ENCODE measurements around the gene RNF186. TPM values are rescaled to one million over a fixed set of nuclear protein-coding genes. Genes with fewer than 3 reads are reported as not detected.

Gene RNF186
- polyA plus RNA-seq, 1 donor (not counting 4 experiments of a cell fraction or from before 2014, with no cell fraction given), result not detected

- Histone ChIP-seq H3K79me2 (ENCODE audit: control insufficient read depth, insufficient read depth, low read length) (no peaks in the 10 kb centered on the region), H3K36me3 (ENCODE audit: control insufficient read depth in 2 of 2, extremely low read depth in 1 of 2, insufficient read depth in 2 of 2, low read length in 2 of 2) (no peaks in the 10 kb centered on the region), H3K27me3 (ENCODE audit: control insufficient read depth, extremely low read depth, insufficient read depth, low read length) (no peaks in the 10 kb centered on the region), H3K4me2 (ENCODE audit: control insufficient read depth, extremely low read depth, insufficient read depth, low read depth, low read length) (no peak overlapping the region), H3K4me1 (ENCODE audit: control insufficient read depth, extremely low read depth, insufficient read depth, low read length) (no peaks in the 10 kb centered on the region), H3K9ac (ENCODE audit: control insufficient read depth, extremely low read depth, insufficient read depth, low read length) (no peak overlapping the region), H4K20me1 (ENCODE audit: control insufficient read depth, extremely low read depth, insufficient read depth, low read length) (no peaks in the 10 kb centered on the region), H3K27ac (ENCODE audit: control insufficient read depth, insufficient read depth, low read length) (no peak overlapping the region), H3K9me3 (ENCODE audit: control insufficient read depth, low read depth, low read length) (no peaks in the 10 kb centered on the region), H2AFZ (ENCODE audit: control insufficient read depth, low read length) (peak overlapping the region; percentile 27), H3K4me3 (ENCODE audit: control insufficient read depth in 2 of 3, extremely low read depth in 1 of 3, insufficient read depth in 2 of 3, low read depth in 1 of 3, low read length in 3 of 3) (no peak overlapping the region), H3K9me1 (ENCODE audit: control insufficient read depth, extremely low read depth, insufficient read depth, low read length) (no peaks in the 10 kb centered on the region)
- FAIRE-seq (no peak), DNase-seq (ENCODE audit: low read depth, low spot score) (no peak)
- TF ChIP-seq EZH2 (IDR thresholded peaks at IDR 0.05; ENCODE audit: low read length), result no peak
- no peak for TF ChIP-seq CTCF (optimal IDR thresholded peaks at IDR 0.05 in 1 of 3, IDR thresholded peaks at IDR 0.05 in 1 of 3, conservative IDR thresholded peaks at IDR 0.05 in 1 of 3; ENCODE audit: extremely low read depth in 1 of 3, insufficient read depth in 2 of 3, low read length in 3 of 3)
- dilution Hi-C loops (cut with MboI; ENCODE audit: extremely low pct_ligation_motif_present, low sequenced_read_pairs), result no loop called here
Observed at GRCh38 chr1:19775317-19775716, 39.8 kb downstream of the RNF186 start.

- no peaks in the 10 kb centered on the region for H3K9me3 ChIP-seq (ENCODE audit: control insufficient read depth, low read depth, low read length)
- H2AFZ ChIP-seq (ENCODE audit: control insufficient read depth, low read length), result no peak overlapping the region
- no peak overlapping the region for H3K4me3 ChIP-seq (ENCODE audit: control insufficient read depth in 2 of 3, extremely low read depth in 1 of 3, insufficient read depth in 2 of 3, low read depth in 1 of 3, low read length in 3 of 3)
- TF ChIP-seq EZH2 (IDR thresholded peaks at IDR 0.05; ENCODE audit: low read length), result no peak
- no peak for TF ChIP-seq CTCF (optimal IDR thresholded peaks at IDR 0.05 in 1 of 3, IDR thresholded peaks at IDR 0.05 in 1 of 3, conservative IDR thresholded peaks at IDR 0.05 in 1 of 3; ENCODE audit: extremely low read depth in 1 of 3, insufficient read depth in 2 of 3, low read length in 3 of 3)
- no peaks in the 10 kb centered on the region for H3K36me3 ChIP-seq (ENCODE audit: control insufficient read depth in 2 of 2, extremely low read depth in 1 of 2, insufficient read depth in 2 of 2, low read length in 2 of 2)
- H3K9me1 ChIP-seq (ENCODE audit: control insufficient read depth, extremely low read depth, insufficient read depth, low read length), result no peaks in the 10 kb centered on the region
- H3K79me2 ChIP-seq (ENCODE audit: control insufficient read depth, insufficient read depth, low read length), result no peaks in the 10 kb centered on the region
- FAIRE-seq, result no peak
- no peak overlapping the region for H3K27ac ChIP-seq (ENCODE audit: control insufficient read depth, insufficient read depth, low read length)
- dilution Hi-C loops (cut with MboI; ENCODE audit: extremely low pct_ligation_motif_present, low sequenced_read_pairs), result no loop called here
- no peaks in the 10 kb centered on the region for H3K4me1 ChIP-seq (ENCODE audit: control insufficient read depth, extremely low read depth, insufficient read depth, low read length)
- no peak overlapping the region for H3K9ac ChIP-seq (ENCODE audit: control insufficient read depth, extremely low read depth, insufficient read depth, low read length)
- H3K4me2 ChIP-seq (ENCODE audit: control insufficient read depth, extremely low read depth, insufficient read depth, low read depth, low read length), result no peak overlapping the region
- H4K20me1 ChIP-seq (ENCODE audit: control insufficient read depth, extremely low read depth, insufficient read depth, low read length), result no peaks in the 10 kb centered on the region
- no peak for DNase-seq (ENCODE audit: low read depth, low spot score)
- H3K27me3 ChIP-seq (ENCODE audit: control insufficient read depth, extremely low read depth, insufficient read depth, low read length), result no peaks in the 10 kb centered on the region
Observed at GRCh38 chr1:19774180-19774785, 40.8 kb downstream of the RNF186 start.
